ENCODE data around the gene CHN2. TPM values are rescaled to one million over a fixed set of nuclear protein-coding genes. Genes with fewer than 3 reads are reported as not detected.

Gene CHN2
- total RNA-seq, 2 donors from 2014 or later = 7.0 to 29.1 TPM

DNA sequence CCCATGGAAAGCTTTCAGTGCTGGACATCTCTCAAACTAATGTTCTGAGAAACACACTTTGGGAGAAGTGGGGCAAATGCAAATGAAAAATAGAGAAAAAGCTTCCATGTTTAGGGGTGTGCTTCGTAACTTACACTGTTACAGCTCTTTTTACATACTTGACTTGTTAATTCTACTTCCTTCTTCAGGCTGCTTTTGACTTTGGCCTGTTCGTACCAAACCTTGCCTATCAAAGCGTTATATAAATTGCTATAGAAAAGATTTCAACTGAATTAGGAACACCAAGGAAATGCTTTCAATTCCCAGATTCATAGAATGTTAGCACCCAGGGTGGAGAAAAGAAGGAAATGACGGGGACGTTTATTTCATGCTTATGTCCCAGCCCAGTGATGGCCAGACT, 228.3 kb downstream of the CHN2 start:
- Histone ChIP-seq H3K27me3 (replicated peaks; ENCODE audit: insufficient read depth) (no peaks in the 10 kb centered on the region), H3K27ac (no peak overlapping the region), H3K4me1 (replicated peaks) (no peaks in the 10 kb centered on the region), H3K36me3 (no peaks in the 10 kb centered on the region), H3K4me3 (no peak overlapping the region), H3K9me3 (no peaks in the 10 kb centered on the region)
- TF ChIP-seq POLR2AphosphoS5 (IDR thresholded peaks at IDR 0.05) (no peak), POLR2A (IDR thresholded peaks at IDR 0.05) (no peak)
- TF ChIP-seq, protein P1, sequence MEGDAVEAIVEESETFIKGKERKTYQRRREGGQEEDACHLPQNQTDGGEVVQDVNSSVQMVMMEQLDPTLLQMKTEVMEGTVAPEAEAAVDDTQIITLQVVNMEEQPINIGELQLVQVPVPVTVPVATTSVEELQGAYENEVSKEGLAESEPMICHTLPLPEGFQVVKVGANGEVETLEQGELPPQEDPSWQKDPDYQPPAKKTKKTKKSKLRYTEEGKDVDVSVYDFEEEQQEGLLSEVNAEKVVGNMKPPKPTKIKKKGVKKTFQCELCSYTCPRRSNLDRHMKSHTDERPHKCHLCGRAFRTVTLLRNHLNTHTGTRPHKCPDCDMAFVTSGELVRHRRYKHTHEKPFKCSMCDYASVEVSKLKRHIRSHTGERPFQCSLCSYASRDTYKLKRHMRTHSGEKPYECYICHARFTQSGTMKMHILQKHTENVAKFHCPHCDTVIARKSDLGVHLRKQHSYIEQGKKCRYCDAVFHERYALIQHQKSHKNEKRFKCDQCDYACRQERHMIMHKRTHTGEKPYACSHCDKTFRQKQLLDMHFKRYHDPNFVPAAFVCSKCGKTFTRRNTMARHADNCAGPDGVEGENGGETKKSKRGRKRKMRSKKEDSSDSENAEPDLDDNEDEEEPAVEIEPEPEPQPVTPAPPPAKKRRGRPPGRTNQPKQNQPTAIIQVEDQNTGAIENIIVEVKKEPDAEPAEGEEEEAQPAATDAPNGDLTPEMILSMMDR (IDR thresholded peaks at IDR 0.05) = no peak
- intact Hi-C loops (cut with DNase I) = no loop called here
- DNase-seq (ENCODE audit: low spot score) = no peak
- WGBS = 81% methylated on average over 5 of the region's 5 CpGs

DNA sequence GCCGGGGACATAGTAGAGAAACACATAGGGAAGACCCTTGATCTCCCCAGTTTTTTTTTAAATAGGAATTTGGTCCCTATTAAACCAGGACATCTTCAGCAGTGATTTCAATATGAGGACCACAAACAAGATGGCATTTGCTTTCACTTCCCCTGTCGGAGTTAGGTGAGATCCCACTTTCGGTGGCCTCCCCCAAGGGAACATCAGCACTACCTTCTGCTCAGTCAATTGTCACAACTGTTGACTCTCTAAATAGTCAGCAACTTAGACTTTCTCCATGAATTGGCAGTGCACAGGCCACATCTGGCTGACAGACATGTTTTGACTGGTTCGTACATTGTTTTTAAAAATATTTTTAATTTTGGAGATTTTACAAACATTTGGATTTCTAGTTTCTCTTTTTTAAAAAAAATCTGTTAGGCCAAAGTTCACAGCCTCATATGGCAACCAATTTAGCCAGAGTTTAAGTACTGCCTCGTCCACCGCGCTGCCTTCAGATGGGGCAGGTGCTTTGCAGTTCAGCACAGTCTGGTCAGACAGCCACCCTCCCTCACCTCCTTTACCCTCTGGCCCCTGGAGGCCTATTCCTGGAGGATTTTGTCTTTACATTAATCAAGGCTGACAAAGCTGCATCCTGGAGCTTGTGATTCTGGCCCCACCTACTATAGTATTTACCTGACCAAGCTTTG, 229.9 kb downstream of the CHN2 start:
- Histone ChIP-seq H3K36me3 (no peaks in the 10 kb centered on the region), H3K9me3 (no peaks in the 10 kb centered on the region), H3K4me3 (no peak overlapping the region), H3K4me1 (replicated peaks) (no peaks in the 10 kb centered on the region), H3K27me3 (replicated peaks; ENCODE audit: insufficient read depth) (no peaks in the 10 kb centered on the region), H3K27ac (no peak overlapping the region)
- DNase-seq (ENCODE audit: low spot score) = no peak
- TF ChIP-seq, protein P1 (IDR thresholded peaks at IDR 0.05) = no peak
- no peak for TF ChIP-seq POLR2AphosphoS5 (IDR thresholded peaks at IDR 0.05)
- TF ChIP-seq POLR2A (IDR thresholded peaks at IDR 0.05) = no peak
- WGBS = 96% methylated on average over 7 of the region's 7 CpGs
- intact Hi-C loops (cut with DNase I) = no loop called here

DNA sequence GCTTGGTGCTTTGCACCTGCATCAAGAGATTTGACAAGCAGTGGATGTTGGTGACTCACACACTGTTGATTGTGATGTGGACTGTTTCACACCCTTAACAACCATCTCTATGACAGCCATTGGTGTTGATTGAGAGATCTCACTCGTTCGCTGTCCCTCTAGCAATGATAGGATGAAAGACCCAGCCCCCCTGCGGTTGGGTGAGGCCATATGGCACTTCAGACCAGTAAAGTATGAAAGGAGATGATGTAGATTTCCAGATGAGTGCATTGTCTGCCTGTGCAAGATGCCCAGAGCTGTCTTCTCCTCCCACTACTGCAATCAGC, 230.4 kb downstream of the CHN2 start:
- H3K27me3 ChIP-seq (replicated peaks; ENCODE audit: insufficient read depth) = no peaks in the 10 kb centered on the region
- H3K36me3 ChIP-seq = no peaks in the 10 kb centered on the region
- WGBS = 92% methylated on average over 3 of the region's 3 CpGs
- no peaks in the 10 kb centered on the region for H3K4me1 ChIP-seq (replicated peaks)
- intact Hi-C loops (cut with DNase I) = no loop called here
- no peak overlapping the region for H3K4me3 ChIP-seq
- H3K27ac ChIP-seq = no peak overlapping the region
- DNase-seq (ENCODE audit: low spot score) = no peak
- TF ChIP-seq POLR2A (IDR thresholded peaks at IDR 0.05) (no peak), POLR2AphosphoS5 (IDR thresholded peaks at IDR 0.05) (no peak)
- TF ChIP-seq, protein P1 (IDR thresholded peaks at IDR 0.05) = no peak
- H3K9me3 ChIP-seq = no peaks in the 10 kb centered on the region

DNA sequence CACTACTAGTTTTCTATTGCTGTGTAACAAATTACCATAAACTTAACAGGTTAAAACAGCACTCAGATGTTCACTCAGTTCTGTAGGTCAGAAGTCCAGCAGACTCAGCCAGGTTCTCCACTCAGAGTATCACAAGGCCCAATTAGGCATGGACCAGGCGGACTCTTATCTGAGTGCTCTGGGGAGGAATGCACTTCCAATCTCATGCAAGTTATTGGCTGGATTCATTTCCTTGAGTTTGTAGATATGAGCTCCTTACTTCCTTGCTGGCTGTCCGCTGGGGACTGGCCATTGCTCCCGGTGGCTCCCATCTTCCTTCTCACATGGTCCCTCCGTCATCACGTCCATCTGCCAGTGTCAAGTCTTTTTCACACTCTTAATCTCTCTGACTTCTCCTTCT, 232.0 kb downstream of the CHN2 start:
- H3K27me3 ChIP-seq (replicated peaks; ENCODE audit: insufficient read depth) = no peaks in the 10 kb centered on the region
- 99% methylated on average over 5 of the region's 5 CpGs for WGBS
- intact Hi-C loops (cut with DNase I) = no loop called here
- no peak for DNase-seq (ENCODE audit: low spot score)
- H3K4me1 ChIP-seq (replicated peaks) = no peaks in the 10 kb centered on the region
- no peak for TF ChIP-seq POLR2A (IDR thresholded peaks at IDR 0.05)
- TF ChIP-seq POLR2AphosphoS5 (IDR thresholded peaks at IDR 0.05) = no peak
- TF ChIP-seq, protein P1 (IDR thresholded peaks at IDR 0.05) = no peak
- no peaks in the 10 kb centered on the region for H3K9me3 ChIP-seq
- H3K36me3 ChIP-seq = no peaks in the 10 kb centered on the region
- no peak overlapping the region for H3K27ac ChIP-seq
- H3K4me3 ChIP-seq = no peak overlapping the region

DNA sequence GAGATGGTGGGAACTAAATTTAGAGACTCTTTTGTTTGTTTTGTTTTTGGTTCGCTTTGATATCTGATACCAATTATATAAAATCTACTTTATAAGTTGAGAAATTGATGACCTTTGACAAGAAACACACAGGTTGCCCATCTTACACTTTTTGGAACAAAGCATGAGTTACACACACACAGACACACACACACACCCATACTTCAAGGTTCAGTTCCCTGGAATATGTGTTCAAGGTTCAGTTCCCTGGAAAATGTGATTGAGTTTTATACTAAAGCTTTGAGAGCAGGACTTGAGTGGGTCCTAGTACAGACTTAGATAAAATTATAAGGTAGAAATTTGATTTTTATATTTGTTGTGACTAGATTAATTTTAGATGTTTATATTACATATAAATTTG, 234.8 kb downstream of the CHN2 start:
- intact Hi-C loops (cut with DNase I) = no loop called here
- no peak for TF ChIP-seq POLR2AphosphoS5 (IDR thresholded peaks at IDR 0.05)
- no peak for TF ChIP-seq POLR2A (IDR thresholded peaks at IDR 0.05)
- TF ChIP-seq, protein P1 (IDR thresholded peaks at IDR 0.05) = no peak
- 62% methylated on average over 1 of the region's 1 CpG for WGBS
- H3K9me3 ChIP-seq = no peaks in the 10 kb centered on the region
- H3K27ac ChIP-seq = no peak overlapping the region
- H3K27me3 ChIP-seq (replicated peaks; ENCODE audit: insufficient read depth) = no peaks in the 10 kb centered on the region
- H3K36me3 ChIP-seq = no peaks in the 10 kb centered on the region
- no peak overlapping the region for H3K4me3 ChIP-seq
- no peaks in the 10 kb centered on the region for H3K4me1 ChIP-seq (replicated peaks)
- DNase-seq (ENCODE audit: low spot score) = no peak

Measured in prostate gland (tissue), 2 donors.